HG03378 (cell line): ENCODE data around the gene DNAJB4.
"Not testable (repeated sequence)": the region's sequence is repeated elsewhere in the genome, so short reads cannot be mapped to it uniquely, and the experiment has no call there.

Experiments used
- ATAC-seq: cut with Tn5 transposase; IDR thresholded peaks from one replicate; pipeline ENCODE4 v1.9.1; 2021; ENCODE audit warnings: mild to moderate bottlenecking, moderate library complexity; ENCODE audit not compliant: unreplicated experiment

DNAJB4 gene

GRCh38 chr1:78061825-78062523, 57.2 kb downstream of the DNAJB4 start:
- ATAC-seq: no peak

- ATAC-seq: not testable (repeated sequence)
Observed at GRCh38 chr1:78064886-78065285, 60.1 kb downstream of the DNAJB4 start.
